ENCODE results near the gene DCAF8L1. TPM values are rescaled to one million over a fixed set of nuclear protein-coding genes. Genes with fewer than 3 reads are reported as not detected.

The DCAF8L1 gene
- total RNA-seq, 3 donors from 2014 or later, result not detected

GRCh38 chrX:27953171-27953570 lies 28.1 kb downstream of the DCAF8L1 start:
- intact Hi-C loops (cut with DNase I, micrococcal nuclease), result no loop called here
- ATAC-seq (no peak), DNase-seq (no peak)
- no peak for TF ChIP-seq CTCF (IDR thresholded peaks at IDR 0.05)
- Histone ChIP-seq H3K36me3 (ENCODE audit: low read depth) (no peaks in the 10 kb centered on the region), H3K4me1 (ENCODE audit: low read depth) (no peaks in the 10 kb centered on the region), H3K4me3 (no peak overlapping the region), H3K9me3 (no peaks in the 10 kb centered on the region)

GRCh38 chrX:27933361-27933760 lies 47.9 kb downstream of the DCAF8L1 start:
- no peak for ATAC-seq
- no peak overlapping the region for H3K4me3 ChIP-seq

More at GRCh38 chrX:27933361-27933760, 47.9 kb downstream of the DCAF8L1 start:
- no peaks in the 10 kb centered on the region for H3K4me1 ChIP-seq (ENCODE audit: low read depth)
- H3K36me3 ChIP-seq (ENCODE audit: low read depth), result no peaks in the 10 kb centered on the region
- intact Hi-C loops (cut with DNase I, micrococcal nuclease), result no loop called here
- H3K9me3 ChIP-seq, result no peaks in the 10 kb centered on the region
- no peak for DNase-seq
- no peak for TF ChIP-seq CTCF (IDR thresholded peaks at IDR 0.05)

Other genes with a start within 250 kb of the DCAF8L1 start
- gene MAGEB10, start 173.5 kb downstream of the DCAF8L1 start, total RNA-seq, result not detected

Measured in mucosa of descending colon (tissue), 3 donors.